Esophagus squamous epithelium (tissue), 4 donors: ENCODE results near the gene AXIN2.

Experiments used
- CTCF ChIP-seq, 6 experiments: fragments of 450-650 bp in 4 of 6; fragments of 200-600 bp in 2 of 6; sonication (generic) in 2 of 6; IDR thresholded peaks; one replicate each; pipeline ENCODE4 v1.5.1; 2016 to 2019; ENCODE audit warnings: antibody characterized with exemption in 6 of 6, mild to moderate bottlenecking in 4 of 6, moderate library complexity in 4 of 6
- POLR2A ChIP-seq, 4 donors: fragments of 450-650 bp; IDR thresholded peaks; one replicate each; pipeline ENCODE4 v1.6.1; 2017; ENCODE audit warnings: antibody characterized with exemption in 4 of 4, mild to moderate bottlenecking in 4 of 4, moderate library complexity in 3 of 4

- TF ChIP-seq POLR2A (IDR thresholded peaks at IDR 0.05) (no peak), CTCF (IDR thresholded peaks at IDR 0.05) (no peak)
These were observed 4.1 kb upstream of the AXIN2 start for GRCh38 chr17:65565559-65565958.
